Measurements from ENCODE around the gene METTL22.

METTL22 gene

GRCh38 chr16:8621572-8622314 is at the start of gene METTL22:
METTL22 (plus strand) TSS chr16:8621698; CDS start chr16:8625666, 3,968 bp downstream.
- DNase-seq (ENCODE audit: low read depth, low spot score), result peak; percentile 82

GRCh38 chr16:8572063-8572918 is 49.2 kb upstream of the METTL22 start:
- DNase-seq (ENCODE audit: low read depth, low spot score), result no peak

GRCh38 chr16:8572919-8573724 is 48.4 kb upstream of the METTL22 start:
- no peak for DNase-seq (ENCODE audit: low read depth, low spot score)

- DNase-seq (ENCODE audit: low read depth, low spot score), result no peak
These were observed 46.1 kb upstream of the METTL22 start for GRCh38 chr16:8575399-8575798.

GRCh38 chr16:8576141-8577004 is 45.1 kb upstream of the METTL22 start:
- no peak for DNase-seq (ENCODE audit: low read depth, low spot score)

- DNase-seq (ENCODE audit: low read depth, low spot score), result no peak
These were observed 43.7 kb upstream of the METTL22 start for GRCh38 chr16:8577678-8578304.

- DNase-seq (ENCODE audit: low read depth, low spot score), result no peak
These were observed 41.9 kb upstream of the METTL22 start for GRCh38 chr16:8579559-8579958.

- DNase-seq (ENCODE audit: low read depth, low spot score), result no peak
These were observed 39.5 kb upstream of the METTL22 start for GRCh38 chr16:8581831-8582580.

GRCh38 chr16:8583199-8583598 is 38.3 kb upstream of the METTL22 start:
- no peak for DNase-seq (ENCODE audit: low read depth, low spot score)

GRCh38 chr16:8583732-8584131 is 37.8 kb upstream of the METTL22 start:
- DNase-seq (ENCODE audit: low read depth, low spot score), result no peak

- DNase-seq (ENCODE audit: low read depth, low spot score), result no peak
These were observed 36.5 kb upstream of the METTL22 start for GRCh38 chr16:8585041-8585440.

- DNase-seq (ENCODE audit: low read depth, low spot score), result no peak
These were observed 35.6 kb upstream of the METTL22 start for GRCh38 chr16:8585857-8586256.

- no peak for DNase-seq (ENCODE audit: low read depth, low spot score)
These were observed 34.4 kb upstream of the METTL22 start for GRCh38 chr16:8587065-8587464.

GRCh38 chr16:8588682-8589056 is 32.8 kb upstream of the METTL22 start:
- DNase-seq (ENCODE audit: low read depth, low spot score), result no peak

GRCh38 chr16:8589057-8589899 is 32.2 kb upstream of the METTL22 start:
- DNase-seq (ENCODE audit: low read depth, low spot score), result no peak

GRCh38 chr16:8589900-8590688 is 31.4 kb upstream of the METTL22 start, which contains the start of gene TMEM114:
TMEM114 (minus strand) TSS chr16:8590511; CDS start chr16:8589838, 673 bp downstream.
- DNase-seq (ENCODE audit: low read depth, low spot score), result no peak

- DNase-seq (ENCODE audit: low read depth, low spot score), result no peak
These were observed 30.7 kb upstream of the METTL22 start for GRCh38 chr16:8590811-8591210.

GRCh38 chr16:8591451-8591850 is 30.0 kb upstream of the METTL22 start:
- DNase-seq (ENCODE audit: low read depth, low spot score), result no peak

All from activated CD4-positive, CD25-positive, alpha-beta regulatory T cell treated with anti-CD3 and anti-CD28 coated beads, Interleukin-2, amount 50 U/mL, for 16 hours (primary cell).